Loucy (cell line): ENCODE measurements around the gene MICAL2.

Source experiments
- EZH2phosphoT487 ChIP-seq: fragments of 200-600 bp; IDR thresholded peaks from 2 replicates; pipeline ENCODE4 v1.6.1; 2018; ENCODE audit warnings: antibody characterized with exemption, mild to moderate bottlenecking, moderate library complexity, borderline replicate concordance
- TF ChIP-seq, protein P1 (sequence below): fragments of 200-600 bp; sonication (generic); conservative IDR thresholded peaks from 2 replicates; pipeline ENCODE4 v1.5.1; 2014; ENCODE audit warnings: mild to moderate bottlenecking, antibody characterized with exemption, low read length

DNA sequence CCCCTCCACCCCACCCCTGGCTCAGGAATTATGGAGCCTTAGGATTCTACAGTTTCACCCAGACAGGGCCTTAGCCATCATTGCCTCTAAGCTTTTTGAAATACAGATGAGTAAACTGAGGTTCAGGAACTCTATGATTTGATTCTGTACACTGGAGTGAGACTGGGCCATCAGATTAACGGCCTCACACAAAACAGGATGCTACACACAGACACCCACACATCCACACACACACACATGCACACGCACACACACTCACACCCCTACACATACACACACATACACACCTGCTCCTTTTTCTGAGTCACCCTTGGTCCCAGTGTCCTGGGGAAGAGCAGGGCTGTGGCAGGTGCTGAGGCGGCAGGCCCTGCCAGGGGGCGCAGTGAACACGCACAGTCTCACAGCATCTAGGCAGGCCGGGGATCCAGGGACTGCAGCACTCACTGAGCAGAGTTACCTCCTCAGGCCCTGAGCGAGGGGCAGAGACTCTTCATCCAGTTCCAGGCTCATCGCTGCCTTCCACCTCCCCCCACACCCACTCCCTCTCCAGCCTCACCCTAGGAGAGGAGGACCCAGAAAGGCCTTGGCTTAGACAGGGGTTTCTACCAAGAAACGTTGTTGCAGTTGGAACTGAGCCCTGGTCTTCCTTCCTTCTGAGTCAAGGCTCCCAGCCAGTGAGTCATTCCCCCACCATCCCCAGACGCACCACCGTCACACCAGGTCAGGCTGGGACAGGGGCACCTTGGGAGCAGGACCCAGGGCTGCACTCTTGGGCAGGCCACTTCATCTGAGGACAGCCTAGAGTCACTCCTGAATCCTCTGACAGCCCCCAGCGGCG lies 177.2 kb downstream of the MICAL2 start:
- TF ChIP-seq, protein P1, sequence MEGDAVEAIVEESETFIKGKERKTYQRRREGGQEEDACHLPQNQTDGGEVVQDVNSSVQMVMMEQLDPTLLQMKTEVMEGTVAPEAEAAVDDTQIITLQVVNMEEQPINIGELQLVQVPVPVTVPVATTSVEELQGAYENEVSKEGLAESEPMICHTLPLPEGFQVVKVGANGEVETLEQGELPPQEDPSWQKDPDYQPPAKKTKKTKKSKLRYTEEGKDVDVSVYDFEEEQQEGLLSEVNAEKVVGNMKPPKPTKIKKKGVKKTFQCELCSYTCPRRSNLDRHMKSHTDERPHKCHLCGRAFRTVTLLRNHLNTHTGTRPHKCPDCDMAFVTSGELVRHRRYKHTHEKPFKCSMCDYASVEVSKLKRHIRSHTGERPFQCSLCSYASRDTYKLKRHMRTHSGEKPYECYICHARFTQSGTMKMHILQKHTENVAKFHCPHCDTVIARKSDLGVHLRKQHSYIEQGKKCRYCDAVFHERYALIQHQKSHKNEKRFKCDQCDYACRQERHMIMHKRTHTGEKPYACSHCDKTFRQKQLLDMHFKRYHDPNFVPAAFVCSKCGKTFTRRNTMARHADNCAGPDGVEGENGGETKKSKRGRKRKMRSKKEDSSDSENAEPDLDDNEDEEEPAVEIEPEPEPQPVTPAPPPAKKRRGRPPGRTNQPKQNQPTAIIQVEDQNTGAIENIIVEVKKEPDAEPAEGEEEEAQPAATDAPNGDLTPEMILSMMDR, result peak; percentile 48
- TF ChIP-seq EZH2phosphoT487, result no peak
